Stimulated activated CD8-positive, alpha-beta memory T cell treated with anti-CD3 and anti-CD28 coated beads, Interleukin-4, amount 100 ng/mL, for 4 hours (primary cell): Measurements from ENCODE around the gene EMID1.
A peak's percentile ranks its signal among the peaks of the same experiment; 100 is the strongest.
"Not testable (repeated sequence)": the region's sequence is repeated elsewhere in the genome, so short reads cannot be mapped to it uniquely, and the experiment has no call there.

Source experiments
- DNase-seq, 2 donors: peaks; one replicate each; pipeline ENCODE4 v3.0.0-alpha.2; 2020; ENCODE audit warnings: low read depth in 2 of 2, low spot score in 1 of 2

The EMID1 gene

DNA sequence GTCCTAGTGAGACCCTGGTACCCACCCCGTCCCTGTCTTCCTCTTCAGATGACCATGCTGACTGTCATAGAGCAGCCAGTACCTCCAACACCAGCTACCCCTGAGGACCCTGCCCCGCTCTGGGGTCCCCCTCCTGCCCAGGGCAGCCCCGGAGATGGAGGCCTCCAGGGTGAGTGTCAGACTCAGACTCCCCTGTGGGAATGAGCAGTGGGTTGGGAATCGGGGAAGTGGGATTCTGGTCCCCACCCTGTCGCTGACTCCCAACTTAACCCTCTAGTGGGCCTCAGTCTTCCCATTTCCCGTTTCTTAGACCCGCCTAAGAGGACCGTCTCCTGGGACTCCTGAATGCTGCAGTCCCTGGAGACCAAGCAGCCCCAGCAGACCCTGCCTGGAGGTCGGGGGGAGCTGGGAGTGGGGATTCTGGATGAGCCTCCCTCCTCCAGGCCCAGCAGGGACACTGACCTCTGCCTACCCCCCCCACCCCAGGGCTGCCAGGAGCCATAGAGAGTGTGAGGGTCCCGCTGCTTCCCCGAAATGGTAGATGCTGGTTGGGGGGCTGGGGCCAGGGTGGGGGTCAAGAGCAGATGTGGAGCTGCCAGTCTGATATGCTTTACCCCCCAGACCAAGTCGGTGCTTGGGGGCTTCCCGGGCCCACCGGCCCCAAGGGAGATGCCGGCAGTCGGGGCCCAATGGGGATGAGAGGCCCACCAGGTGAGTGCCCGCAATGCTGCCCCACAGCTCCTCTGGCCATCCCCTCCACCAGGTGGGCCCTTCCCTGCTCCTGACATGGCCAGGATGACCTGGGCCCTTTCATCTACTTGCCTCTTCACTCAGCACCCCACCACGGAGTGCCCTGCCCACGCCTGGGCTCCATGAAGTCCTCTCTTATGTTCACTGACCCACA, 25.5 kb downstream of the EMID1 start:
- no peak for DNase-seq

DNA sequence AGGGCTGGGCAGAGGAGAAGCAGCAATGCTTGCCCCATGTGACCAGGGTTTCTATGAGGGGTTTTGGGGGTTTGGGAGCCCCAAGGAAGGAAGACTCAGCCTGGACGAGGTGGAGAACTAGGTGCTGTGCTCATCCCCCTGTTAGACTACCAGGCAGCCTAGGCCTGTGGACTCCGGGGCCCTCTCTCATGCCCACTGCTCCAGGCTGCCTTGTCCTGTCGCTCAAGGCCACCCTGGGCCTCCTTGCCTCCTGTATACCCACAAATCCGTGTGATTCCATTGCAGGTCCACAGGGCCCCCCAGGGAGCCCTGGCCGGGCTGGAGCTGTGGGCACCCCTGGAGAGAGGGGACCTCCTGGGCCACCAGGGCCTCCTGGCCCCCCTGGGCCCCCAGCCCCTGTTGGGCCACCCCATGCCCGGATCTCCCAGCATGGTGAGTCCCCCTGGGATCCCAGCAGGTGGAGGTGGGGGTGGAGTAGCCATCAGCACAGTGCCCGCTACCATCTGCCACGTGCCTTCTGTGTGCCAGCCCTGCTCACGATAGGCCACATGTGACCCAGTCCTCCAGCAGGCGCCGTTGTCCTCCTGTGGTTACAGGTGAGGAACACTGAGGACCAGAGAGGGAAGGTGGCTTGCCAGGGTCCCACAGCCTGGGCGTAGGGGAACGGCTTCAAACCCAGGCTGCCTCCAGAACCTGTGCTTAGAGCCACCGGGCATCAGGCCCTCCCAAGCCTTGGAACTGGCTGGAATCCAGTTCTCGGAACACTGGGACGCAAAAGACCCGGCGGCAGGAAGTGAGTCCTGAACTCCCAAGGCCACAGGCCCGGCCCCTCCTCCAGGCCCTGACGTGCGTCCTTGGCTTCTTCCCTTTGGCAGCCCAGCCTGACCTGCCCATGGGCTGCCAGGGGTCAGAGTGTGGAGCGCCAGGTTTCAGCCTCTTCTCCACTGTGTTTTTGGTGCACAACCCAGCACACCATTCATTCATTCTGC, 26.6 kb downstream of the EMID1 start:
- no peak for DNase-seq

DNA sequence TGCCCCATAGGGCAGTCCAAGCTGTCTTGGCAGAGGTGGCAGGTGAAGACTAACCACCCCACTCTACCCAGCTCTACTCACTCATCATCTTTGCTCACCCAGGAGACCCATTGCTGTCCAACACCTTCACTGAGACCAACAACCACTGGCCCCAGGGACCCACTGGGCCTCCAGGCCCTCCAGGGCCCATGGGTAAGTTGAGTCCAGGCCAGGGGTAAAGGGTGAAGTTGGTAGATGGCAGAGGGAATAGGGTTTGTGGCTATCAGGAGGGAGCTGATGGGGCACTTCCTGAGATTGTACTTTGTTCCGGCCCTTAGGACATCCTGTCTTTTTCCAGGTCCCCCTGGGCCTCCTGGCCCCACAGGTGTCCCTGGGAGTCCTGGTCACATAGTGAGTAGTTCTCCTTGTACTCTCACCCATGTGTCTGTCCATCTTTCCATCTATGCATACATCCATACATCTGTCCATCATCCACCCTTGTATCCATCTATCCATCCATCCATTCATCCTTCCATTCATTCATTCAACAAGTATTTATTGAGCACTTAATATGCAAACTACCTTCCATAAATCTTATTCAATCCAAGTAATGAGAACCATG, 27.7 kb downstream of the EMID1 start:
- DNase-seq, result no peak

DNA sequence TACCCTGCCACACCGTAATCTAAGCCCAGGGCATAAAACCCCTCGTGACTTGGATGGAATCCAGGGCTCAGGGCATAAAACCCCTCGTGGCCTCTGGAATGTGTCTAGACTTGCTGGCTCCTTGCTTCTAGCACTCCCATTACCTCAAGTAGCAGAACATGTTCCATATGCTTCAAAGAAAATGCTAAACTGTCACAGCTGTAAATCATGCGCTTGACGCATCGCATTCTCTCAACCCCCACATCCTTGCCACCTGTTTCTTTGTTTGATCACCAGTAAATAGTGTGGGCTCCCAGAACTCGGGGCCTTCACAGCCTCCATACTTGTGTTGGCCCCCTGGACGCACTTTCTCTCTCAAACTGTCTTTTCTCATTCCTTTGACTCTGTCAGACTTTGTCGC, 34.8 kb downstream of the EMID1 start:
- DNase-seq, result not testable (repeated sequence)

DNA sequence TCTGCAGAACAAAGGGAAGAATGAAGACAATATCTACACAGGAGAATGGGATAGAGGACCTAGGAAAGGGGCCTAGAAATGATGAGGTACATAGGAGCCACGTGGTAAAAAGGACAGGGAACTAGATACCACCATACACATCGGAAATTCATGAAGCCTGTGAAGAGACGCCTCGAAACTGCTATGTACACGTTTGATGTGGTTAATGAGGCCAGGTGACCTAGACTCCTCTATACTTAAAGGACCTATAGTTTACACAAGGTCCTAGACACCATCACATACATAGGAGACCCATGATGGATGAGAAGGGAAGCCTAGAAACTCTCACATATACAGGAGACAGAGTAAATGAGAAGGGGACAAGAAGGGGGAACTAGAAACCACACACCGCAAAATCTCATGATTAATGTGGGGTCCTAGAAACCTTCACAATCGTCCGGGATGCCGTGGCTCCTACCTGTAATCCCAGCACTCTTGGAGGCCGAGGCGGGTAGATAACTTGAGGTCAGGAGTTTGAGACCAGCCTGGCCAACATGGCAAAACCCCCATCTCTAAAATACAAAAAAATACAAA, 38.3 kb downstream of the EMID1 start:
- DNase-seq, result no peak

DNA sequence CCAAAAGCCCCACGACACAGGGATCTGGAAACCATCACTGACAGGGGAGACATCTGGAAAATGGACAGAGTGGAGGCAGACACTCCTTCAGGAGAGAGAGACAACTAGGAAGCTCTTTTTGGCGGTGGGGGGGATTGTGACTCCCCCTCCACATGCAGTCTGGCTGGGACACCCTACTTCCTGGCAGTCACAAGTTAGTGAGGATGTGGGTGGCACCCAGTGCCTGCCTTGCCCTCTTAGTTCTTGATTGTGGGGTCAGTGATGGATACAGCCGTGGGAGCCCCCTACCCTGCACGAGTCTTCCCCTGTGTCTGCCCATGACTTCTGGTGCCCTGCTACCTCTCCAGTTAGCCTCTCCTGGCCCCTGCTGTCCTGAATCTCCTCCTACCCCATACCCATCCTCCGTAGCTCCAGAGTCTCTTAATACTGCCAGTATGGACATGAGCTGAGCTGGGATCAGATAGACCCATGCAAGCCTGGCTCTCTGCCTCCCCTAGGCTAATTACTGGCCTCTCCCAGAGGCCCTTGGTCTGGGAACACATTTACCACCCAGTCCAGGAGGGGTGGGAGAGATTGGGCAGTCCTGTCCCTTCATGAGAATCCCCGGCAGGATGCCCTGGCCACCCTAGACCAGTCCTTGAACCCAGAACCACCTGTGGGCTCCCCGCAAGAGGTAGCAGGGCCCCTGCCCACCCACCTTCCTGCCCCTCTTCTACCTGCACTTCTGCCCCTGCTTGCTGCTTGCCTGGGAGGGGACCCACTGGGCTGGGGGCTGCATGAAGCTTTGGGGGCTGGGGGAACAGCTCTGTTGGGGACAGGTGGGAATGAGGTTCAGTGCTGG, 39.3 kb downstream of the EMID1 start:
- DNase-seq, result no peak

DNA sequence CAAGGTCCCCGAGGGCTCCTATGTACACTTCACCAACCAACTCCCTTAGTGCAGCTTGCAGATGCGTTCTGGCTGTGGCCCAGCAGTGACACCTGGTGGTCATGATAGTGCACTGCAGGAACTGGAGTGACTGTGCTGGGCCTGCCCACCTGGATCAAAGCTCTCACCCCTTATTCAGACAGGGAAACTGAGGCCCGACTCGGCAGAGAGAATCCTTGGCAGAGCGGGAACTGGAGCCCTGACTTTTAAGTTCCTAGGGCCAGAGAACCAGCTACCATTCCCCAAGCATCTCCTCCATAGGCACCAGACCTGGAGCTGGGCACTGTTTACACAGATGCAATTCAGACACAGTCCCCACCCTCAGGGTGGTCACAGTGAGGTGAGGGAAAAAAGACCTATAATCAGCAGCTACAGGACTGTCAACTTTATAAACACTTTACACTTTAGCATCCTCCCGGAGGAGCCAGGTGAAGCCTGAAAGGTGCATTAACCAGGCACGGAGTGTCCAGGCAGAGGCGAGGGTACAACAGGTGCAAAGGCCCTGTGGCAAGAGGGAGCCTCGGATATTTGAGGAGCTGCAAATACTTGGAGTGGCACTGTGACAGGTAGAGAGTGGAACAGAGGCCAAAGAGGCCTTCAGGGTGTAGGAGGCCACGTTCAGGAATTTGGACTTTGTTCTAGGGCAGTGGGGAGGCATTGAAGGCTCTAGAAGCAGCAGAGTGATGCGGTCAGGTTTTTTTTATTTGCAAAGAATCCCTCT, 40.1 kb downstream of the EMID1 start:
- DNase-seq, result peak; percentile 42 to 49

DNA sequence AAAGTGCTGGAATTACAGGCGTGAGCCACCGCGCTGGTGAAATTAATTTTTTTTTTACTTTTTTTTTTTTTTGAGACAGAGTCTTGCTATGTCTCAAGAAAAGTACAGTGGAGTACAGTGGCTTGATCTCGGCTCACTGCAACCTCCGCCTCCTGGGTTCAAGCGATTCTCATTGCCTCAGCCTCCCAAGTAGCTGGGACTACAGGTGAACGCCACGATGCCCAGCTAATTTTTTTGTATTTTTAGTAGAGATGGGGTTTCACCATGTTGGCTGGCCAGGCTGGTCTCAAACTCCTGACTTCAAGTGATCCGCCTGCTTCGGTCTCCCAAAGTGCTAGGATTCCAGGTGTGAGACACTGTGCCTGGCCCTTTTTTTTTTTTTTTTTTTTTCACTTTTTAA, 42.2 kb downstream of the EMID1 start:
- not testable (repeated sequence) for DNase-seq

DNA sequence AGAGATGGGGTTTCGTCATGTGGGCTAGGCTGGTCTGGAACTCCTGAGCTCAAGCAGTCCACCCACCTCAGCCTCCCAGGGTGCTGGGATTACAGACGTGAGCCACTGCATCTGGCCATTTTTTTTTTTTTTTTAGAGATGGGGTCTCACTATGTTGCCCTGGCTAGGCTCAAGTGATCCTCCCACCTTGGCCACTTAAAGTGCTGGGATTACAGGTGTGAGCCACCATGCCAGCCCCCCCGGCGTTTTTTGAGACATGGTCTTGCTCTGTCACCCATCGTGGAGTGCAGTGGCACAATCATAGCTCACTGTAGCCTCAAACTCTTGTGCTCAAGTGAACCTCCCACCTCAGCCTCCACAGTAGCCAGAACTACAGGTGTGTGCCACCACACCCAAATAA, 45.6 kb downstream of the EMID1 start:
- no peak for DNase-seq

DNA sequence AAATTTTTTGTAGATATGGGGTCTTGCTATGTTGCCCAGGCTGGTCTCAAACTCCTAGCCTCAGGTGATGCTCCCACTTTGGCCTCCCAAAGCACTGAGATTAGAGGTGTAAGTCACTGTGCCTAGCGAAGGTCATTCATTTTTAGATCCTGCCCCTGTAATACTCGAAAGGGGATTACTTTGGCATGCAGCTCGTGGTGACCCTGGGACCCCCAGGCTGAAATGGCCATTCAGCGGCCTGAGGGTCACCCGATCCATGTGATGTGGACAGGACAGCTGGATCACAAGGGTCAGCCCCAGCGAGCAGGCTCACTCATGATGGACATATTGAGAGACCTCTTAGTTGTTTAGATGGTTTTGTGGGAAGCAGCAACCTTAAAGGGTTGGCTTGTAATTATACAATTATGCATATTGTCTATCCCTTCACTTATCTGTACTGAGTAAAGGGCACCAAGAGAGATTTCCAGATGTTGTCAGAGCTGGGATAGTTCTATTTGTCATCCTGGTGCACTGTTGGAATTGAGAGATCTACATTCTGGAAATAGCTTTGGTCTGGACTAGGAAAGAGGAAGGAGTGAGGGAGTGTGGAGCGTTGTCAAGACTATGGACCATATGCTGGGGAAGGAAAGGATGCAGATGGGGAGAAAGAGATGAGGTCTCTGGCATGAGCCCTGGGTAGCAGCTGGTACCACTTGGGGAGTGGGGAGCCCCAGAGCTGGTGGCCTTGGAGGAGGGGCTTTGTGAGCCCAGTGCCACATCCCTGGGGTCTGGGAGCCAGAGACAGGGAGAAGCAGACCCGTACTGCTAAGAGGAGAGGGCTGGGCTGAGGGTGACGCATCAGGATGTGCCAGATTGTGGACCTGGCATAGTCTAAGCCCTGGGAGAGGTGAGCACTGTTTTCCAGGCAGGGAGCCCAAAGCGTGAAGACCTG, 46.5 kb downstream of the EMID1 start:
- no peak for DNase-seq

DNA sequence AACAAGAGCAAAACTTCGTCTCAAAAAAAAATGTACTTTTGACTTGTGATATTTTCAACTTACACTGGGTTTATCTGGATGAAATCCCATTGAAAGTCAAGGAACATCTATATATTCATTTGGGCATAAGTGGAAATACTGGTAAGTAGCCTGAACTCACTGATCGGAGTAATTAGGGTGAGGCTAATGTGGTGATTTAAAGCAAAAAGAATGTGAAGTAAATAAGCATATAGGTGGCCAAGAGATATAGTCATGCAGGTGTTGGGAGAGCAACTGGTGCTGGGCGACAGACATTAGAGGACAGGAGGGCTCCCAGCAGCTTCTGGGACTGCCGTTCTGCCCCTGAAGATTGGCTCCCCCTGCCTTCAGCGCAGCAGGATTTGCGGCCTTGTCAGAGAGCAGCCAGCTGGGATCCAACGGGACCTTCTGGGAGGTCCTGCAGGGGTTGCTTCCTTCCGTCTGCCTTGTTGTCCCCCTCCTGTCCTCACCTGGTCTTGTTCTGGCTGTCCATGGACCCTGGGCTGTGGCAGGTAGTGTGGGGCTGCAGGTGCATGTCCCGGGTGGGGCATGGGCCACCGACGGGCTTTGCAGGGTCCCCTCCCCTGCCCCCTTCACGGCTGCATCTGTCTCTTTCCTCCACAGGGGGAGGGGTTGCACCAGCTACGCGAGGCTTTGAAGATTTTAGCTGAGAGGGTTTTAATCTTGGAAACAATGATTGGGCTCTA, 48.0 kb downstream of the EMID1 start:
- no peak for DNase-seq

DNA sequence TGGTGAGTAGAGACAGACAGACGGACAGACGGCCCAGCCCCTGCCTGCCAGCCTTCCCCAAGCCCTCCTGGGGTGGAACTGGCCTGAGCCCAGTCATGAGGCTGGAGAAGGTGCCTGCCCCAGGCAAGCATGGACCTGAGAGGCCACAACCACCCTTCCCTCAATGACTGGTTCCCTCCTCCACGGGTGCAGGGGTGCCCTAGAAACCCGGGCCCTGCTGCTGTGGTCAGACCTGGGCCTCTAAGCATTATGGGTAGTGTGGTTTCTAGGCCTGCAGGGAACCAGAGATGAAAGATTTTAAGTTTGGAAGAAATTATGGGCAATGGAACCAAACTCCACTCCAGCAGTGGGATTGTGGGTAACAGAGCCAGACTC, 48.6 kb downstream of the EMID1 start:
- DNase-seq, result no peak

DNA sequence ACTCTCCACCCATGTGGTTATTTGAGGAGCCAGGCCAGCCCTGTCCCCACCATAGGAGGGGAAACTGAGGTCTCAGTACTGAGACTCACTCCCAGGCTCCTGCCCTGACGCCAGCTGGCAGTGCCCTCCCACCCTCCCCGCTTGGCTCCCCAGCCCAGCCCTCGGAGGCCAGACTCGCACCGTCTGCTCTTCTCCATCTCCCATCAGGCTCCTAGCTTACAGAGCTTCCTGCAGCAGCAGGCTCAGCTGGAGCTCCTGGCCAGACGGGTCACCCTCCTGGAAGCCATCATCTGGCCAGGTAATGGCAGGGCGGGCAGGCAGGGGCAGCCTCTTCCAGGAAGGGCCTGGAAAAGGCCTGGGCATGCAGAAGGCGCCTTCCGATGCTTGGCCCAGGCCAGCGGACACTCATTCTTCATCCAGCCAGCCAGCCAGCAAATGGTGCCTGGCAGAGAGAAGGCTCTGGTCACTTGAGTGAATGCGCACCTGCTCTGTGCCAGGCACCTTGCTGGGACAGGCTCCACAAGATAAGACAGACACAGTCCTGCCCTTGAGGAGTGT, 49.4 kb downstream of the EMID1 start:
- no peak for DNase-seq

DNA sequence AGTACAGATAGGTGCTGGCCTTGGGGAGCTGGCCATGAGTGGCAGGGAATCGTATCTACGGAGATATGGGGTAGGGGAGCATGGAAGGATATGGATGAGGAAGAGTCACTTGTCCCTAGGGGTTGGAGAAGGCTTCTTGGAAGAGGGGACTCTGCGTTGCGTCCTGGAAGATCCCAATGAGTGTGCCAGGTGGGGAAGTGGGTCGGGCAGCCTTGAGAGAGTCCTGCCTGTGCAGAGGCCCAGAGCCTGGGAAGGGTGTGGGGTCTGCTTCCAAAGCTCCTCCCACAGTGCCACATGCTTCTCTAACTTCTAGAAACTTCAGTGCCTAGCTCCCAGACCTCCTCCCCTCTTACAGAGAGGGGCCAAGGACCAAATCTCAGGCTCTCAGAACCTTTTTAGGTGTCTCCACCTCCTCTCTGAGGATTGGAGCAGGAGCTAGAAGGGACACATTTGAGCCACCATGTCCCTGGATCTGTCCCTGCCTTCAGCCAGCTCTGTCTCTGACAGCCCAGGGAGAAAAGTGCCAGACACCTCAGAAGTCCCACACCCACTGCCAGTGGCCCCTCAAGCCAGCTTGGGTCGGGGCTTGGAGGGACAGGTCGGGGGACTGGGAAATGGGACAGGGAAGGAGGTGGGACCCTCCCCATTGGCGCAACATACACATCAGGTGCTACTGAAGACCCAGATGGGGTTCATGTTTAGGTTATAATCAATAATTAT, 51.1 kb downstream of the EMID1 start:
- no peak for DNase-seq

DNA sequence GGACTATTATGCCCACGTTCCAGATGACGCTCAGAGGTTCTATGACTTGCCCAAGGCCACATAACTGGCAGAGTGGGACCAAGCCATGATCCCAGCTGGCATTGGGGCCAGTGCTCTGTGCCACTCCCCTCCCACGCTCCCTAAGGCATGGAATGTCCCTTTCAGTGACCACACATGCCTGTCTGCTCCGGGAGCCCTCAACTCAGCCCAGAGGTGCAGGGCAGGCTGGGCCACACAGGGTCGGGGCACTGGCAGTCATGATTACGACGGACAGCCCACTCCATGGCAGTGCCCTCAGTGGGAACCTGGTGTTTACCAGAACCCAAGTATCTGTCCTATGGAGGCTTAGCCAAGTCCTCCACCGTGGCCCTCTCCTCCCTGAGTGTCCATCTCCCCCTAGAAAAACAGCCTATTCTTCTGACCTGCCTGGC, 52.1 kb downstream of the EMID1 start:
- DNase-seq, result no peak

DNA sequence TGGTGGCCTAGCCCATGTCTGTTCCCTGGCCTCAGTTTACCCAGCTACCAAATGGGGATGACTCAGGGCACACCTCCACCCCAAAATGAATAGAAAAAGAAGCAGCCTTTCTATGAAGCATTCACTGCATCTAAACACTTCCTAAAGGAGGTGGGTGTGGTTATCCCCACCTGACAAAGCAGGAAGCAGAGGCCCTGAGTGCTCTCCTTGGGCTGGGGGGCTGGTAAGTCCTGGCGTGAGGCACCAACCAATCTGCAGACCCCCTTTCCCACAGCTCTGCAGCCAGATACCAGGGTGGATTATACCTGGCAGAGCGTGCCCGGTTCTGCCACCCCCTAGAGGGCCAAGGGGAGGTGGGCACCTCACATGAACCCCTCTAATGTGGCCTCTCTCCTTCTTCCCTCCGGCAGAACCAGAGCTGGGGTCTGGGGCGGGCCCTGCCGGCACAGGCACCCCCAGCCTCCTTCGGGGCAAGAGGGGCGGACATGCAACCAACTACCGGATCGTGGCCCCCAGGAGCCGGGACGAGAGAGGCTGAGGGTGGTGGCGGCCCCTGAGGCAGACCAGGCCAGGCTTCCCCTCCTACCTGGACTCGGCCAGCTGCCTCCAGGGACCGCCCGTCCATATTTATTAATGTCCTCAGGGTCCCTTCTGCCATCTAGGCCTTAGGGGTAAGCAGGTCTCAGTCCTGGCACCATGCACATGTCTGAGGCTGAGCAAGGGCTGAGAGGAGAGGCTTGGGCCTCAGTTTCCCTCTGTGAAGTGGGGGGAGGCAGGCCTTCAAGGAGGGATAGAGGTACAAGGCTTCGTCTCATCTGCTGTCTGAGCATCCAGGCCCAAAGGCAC, 52.9 kb downstream of the EMID1 start:
- DNase-seq, result no peak
